ENCODE measurements around the gene PHRF1. TPM values are rescaled to one million over a fixed set of nuclear protein-coding genes. Genes with fewer than 3 reads are reported as not detected.

Gene PHRF1
- total RNA-seq, 4 donors from 2014 or later: 18.3 to 31.0 (median 19.3) TPM

GRCh38 chr11:558503-558902 is 17.8 kb upstream of the PHRF1 start:
- 86 to 94% methylated on average over 13 to 15 of the region's 20 CpGs for WGBS, 2 donors
- Histone ChIP-seq H3K27me3 (no peaks in the 10 kb centered on the region), H3K36me3 (no peaks in the 10 kb centered on the region), H3K4me1 (peaks cover 26 to 42% of the 10 kb centered on the region in 2 donors), H3K4me3 (replicated peaks in 1 of 3) (no peak overlapping the region), H3K27ac (no peak overlapping the region), H3K9me3 (no peaks in the 10 kb centered on the region)
- TF ChIP-seq POLR2A (IDR thresholded peaks at IDR 0.05) (no peak), CTCF (IDR thresholded peaks at IDR 0.05) (no peak)
- intact Hi-C loops (cut with DNase I): no loop called here
- no peak for DNase-seq

GRCh38 chr11:559020-559620 is 17.1 kb upstream of the PHRF1 start:
- 79 to 93% methylated on average over 4 to 14 of the region's 15 CpGs for WGBS, 2 donors
- intact Hi-C loops (cut with DNase I): no loop called here
- Histone ChIP-seq H3K27me3 (no peaks in the 10 kb centered on the region), H3K9me3 (no peaks in the 10 kb centered on the region), H3K4me3 (replicated peaks in 1 of 3) (no peak overlapping the region), H3K27ac (no peak overlapping the region), H3K4me1 (peaks cover 25 to 39% of the 10 kb centered on the region in 2 donors), H3K36me3 (no peaks in the 10 kb centered on the region)
- no peak for TF ChIP-seq POLR2A (IDR thresholded peaks at IDR 0.05)
- TF ChIP-seq CTCF (IDR thresholded peaks at IDR 0.05): no peak
- no peak for DNase-seq

- no peak for TF ChIP-seq CTCF (IDR thresholded peaks at IDR 0.05)
- no peaks in the 10 kb centered on the region for H3K36me3 ChIP-seq
- intact Hi-C loops (cut with DNase I): loop anchor here (5.0 kb wide), 1 partner anchor 52 kb away; no protein-coding TSS in a partner anchor
- DNase-seq: no peak
- WGBS, 2 donors: 91 to 94% methylated on average over 11 to 13 of the region's 18 CpGs
- peaks cover 19 to 32% of the 10 kb centered on the region in 2 donors for H3K4me1 ChIP-seq
- H3K27me3 ChIP-seq: no peaks in the 10 kb centered on the region
- H3K27ac ChIP-seq: peak overlapping the region; percentile 19 to 63 (median 50)
- no peaks in the 10 kb centered on the region for H3K9me3 ChIP-seq
- H3K4me3 ChIP-seq (replicated peaks in 1 of 3): peak overlapping the region in 2 of 3 donors; percentile 14 to 90
Measured at GRCh38 chr11:559712-560304, 16.5 kb upstream of the PHRF1 start.

GRCh38 chr11:560305-561147 is 15.7 kb upstream of the PHRF1 start, which contains the start of the genes LMNTD2 and RASSF7:
TSS of gene LMNTD2 (minus strand) at chr11:560738. CDS start at chr11:560716, 22 bp downstream.
TSS of gene RASSF7 (plus strand) at chr11:560970. CDS start at chr11:561769, 799 bp downstream.
- Histone ChIP-seq H3K4me3 (replicated peaks in 1 of 3) (peak within 1 kb of the TSS; percentile 29 to 90 (median 50)), H3K36me3 (no peaks in the 10 kb centered on the region), H3K9me3 (no peaks in the 10 kb centered on the region), H3K27ac (peak within 1 kb of the TSS; percentile 19 to 63 (median 50)), H3K4me1 (peaks cover 15 to 27% of the 10 kb centered on the region in 2 donors), H3K27me3 (no peaks in the 10 kb centered on the region)
- TF ChIP-seq POLR2A (IDR thresholded peaks at IDR 0.05) (peak; percentile 11 to 65), CTCF (IDR thresholded peaks at IDR 0.05) (no peak)
- intact Hi-C loops (cut with DNase I): loop anchor here (5.0 kb wide), 1 partner anchor 52 kb away; no protein-coding TSS in a partner anchor
- peak; percentile 93 for DNase-seq
- 0% methylated on average over 3 of the region's 95 CpGs; no CpG with 5 or more reads in 1 of the 2 donors for WGBS, 2 donors
